ENCODE measurements around the gene UIMC1. TPM values are rescaled to one million over a fixed set of nuclear protein-coding genes. Genes with fewer than 3 reads are reported as not detected.

UIMC1 gene
- total RNA-seq, 4 donors from 2014 or later: 12.3 to 93.2 (median 50.0) TPM

DNA sequence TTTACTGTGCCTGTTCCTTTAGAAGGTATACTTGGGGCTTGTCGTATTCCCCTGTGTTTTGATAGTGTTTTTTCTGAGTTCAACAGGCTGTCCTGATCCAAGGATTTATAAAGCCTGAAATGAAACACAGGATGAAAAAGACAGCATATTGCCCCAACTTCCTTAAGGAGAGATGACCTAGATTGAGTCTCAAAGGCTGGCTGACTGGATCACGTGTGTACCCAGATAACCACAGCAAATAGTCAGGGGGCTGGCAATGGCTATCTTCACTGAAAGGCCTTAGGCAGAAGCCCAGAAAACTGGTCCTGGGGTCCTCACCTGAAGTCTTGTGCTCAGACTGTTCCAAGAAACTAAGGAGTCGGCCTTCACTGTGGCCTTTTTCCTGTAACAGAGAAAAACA, 99.8 kb downstream of the UIMC1 start:
- TF ChIP-seq, protein P1, sequence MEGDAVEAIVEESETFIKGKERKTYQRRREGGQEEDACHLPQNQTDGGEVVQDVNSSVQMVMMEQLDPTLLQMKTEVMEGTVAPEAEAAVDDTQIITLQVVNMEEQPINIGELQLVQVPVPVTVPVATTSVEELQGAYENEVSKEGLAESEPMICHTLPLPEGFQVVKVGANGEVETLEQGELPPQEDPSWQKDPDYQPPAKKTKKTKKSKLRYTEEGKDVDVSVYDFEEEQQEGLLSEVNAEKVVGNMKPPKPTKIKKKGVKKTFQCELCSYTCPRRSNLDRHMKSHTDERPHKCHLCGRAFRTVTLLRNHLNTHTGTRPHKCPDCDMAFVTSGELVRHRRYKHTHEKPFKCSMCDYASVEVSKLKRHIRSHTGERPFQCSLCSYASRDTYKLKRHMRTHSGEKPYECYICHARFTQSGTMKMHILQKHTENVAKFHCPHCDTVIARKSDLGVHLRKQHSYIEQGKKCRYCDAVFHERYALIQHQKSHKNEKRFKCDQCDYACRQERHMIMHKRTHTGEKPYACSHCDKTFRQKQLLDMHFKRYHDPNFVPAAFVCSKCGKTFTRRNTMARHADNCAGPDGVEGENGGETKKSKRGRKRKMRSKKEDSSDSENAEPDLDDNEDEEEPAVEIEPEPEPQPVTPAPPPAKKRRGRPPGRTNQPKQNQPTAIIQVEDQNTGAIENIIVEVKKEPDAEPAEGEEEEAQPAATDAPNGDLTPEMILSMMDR (IDR thresholded peaks at IDR 0.05): no peak
- TF ChIP-seq POLR2A (IDR thresholded peaks at IDR 0.05): no peak
- intact Hi-C loops (cut with DNase I; ENCODE audit: low total_unique reads): no loop called here
- no peaks in the 10 kb centered on the region for H3K4me1 ChIP-seq
- H3K36me3 ChIP-seq: no peaks in the 10 kb centered on the region
- H3K27me3 ChIP-seq: no peaks in the 10 kb centered on the region
- no peak overlapping the region for H3K4me3 ChIP-seq
- no peaks in the 10 kb centered on the region for H3K9me3 ChIP-seq
- DNase-seq: no peak
- no peak overlapping the region for H3K27ac ChIP-seq

GRCh38 chr5:176906126-176906525, 100.5 kb downstream of the UIMC1 start:
- Histone ChIP-seq H3K36me3 (no peaks in the 10 kb centered on the region), H3K9me3 (no peaks in the 10 kb centered on the region), H3K4me1 (no peaks in the 10 kb centered on the region), H3K4me3 (no peak overlapping the region), H3K27ac (no peak overlapping the region), H3K27me3 (no peaks in the 10 kb centered on the region)
- intact Hi-C loops (cut with DNase I; ENCODE audit: low total_unique reads): no loop called here
- TF ChIP-seq, protein P1 (IDR thresholded peaks at IDR 0.05): no peak
- no peak for TF ChIP-seq POLR2A (IDR thresholded peaks at IDR 0.05)
- DNase-seq: no peak

DNA sequence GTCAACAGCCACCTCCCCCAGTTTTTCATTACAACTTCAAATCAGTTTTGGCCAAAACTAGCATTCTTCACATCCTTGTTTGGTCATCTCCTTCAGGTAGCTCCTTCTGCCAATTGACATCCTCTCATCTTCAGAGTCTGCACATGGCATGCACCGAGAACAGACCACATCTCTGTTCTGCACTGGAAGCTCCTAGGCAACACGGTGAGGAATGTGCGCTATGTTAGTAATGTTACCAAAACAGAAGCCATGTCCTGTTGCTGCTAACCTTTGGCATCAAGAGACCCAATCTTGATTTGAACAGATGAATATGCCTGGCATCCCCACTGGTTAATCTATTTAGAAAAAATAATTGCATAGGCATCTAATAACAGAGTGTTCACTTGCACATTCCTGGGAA, 102.3 kb downstream of the UIMC1 start:
- Histone ChIP-seq H3K27ac (no peak overlapping the region), H3K36me3 (no peaks in the 10 kb centered on the region), H3K4me1 (no peaks in the 10 kb centered on the region), H3K4me3 (no peak overlapping the region), H3K27me3 (no peaks in the 10 kb centered on the region), H3K9me3 (no peaks in the 10 kb centered on the region)
- DNase-seq: no peak
- intact Hi-C loops (cut with DNase I; ENCODE audit: low total_unique reads): no loop called here
- TF ChIP-seq POLR2A (IDR thresholded peaks at IDR 0.05): no peak
- TF ChIP-seq, protein P1 (IDR thresholded peaks at IDR 0.05): no peak

DNA sequence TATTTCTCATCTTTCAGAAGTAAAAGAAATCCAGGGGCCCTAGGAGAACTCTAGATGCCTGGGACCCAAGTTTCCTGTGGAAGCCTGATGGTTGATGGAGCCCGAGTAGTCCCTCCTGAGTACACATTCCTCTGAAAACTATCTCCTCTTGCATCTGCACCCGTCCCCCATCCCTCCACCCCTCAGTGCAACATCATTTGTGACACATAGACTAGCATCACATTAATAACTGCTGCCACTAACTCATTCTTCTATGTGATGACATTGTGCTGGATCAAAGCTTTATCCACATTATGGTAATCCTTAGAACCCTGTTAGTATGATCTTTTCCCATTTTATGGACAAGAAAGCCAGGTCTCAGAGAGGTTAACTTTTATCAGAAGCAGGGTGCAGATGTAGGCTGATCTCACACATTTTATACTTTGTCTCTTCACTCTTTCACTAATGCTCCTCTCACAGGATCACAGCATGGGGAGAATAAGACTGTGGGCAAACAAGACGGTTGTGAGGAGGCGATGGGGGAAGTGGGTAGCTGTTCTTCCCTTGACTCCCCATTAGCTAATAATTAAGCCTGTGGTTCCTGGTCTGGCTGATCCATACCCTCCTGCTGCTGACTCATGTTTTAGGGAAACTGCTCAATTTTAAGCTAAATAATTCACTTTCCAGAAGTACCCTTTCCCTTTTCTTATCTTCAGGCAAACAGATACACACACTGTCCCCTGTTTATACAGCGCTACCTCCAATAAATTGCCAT, 103.5 kb downstream of the UIMC1 start:
- Histone ChIP-seq H3K4me1 (no peaks in the 10 kb centered on the region), H3K27me3 (no peaks in the 10 kb centered on the region), H3K36me3 (no peaks in the 10 kb centered on the region), H3K27ac (no peak overlapping the region), H3K4me3 (no peak overlapping the region), H3K9me3 (no peaks in the 10 kb centered on the region)
- intact Hi-C loops (cut with DNase I; ENCODE audit: low total_unique reads): no loop called here
- DNase-seq: no peak
- TF ChIP-seq POLR2A (IDR thresholded peaks at IDR 0.05): no peak
- TF ChIP-seq, protein P1 (IDR thresholded peaks at IDR 0.05): no peak

- no peaks in the 10 kb centered on the region for H3K27me3 ChIP-seq
- TF ChIP-seq, protein P1 (IDR thresholded peaks at IDR 0.05): no peak
- no peak for TF ChIP-seq POLR2A (IDR thresholded peaks at IDR 0.05)
- no peak overlapping the region for H3K4me3 ChIP-seq
- no peak for DNase-seq
- no peaks in the 10 kb centered on the region for H3K4me1 ChIP-seq
- H3K9me3 ChIP-seq: no peaks in the 10 kb centered on the region
- intact Hi-C loops (cut with DNase I; ENCODE audit: low total_unique reads): no loop called here
- H3K36me3 ChIP-seq: no peaks in the 10 kb centered on the region
- H3K27ac ChIP-seq: no peak overlapping the region
Measured at GRCh38 chr5:176902102-176902814, 104.3 kb downstream of the UIMC1 start.
